GM21717 (cell line): Measurements from ENCODE around the gene AP1B1.
"Not testable (repeated sequence)": the region's sequence is repeated elsewhere in the genome, so short reads cannot be mapped to it uniquely, and the experiment has no call there.

Source experiments
- ATAC-seq: cut with Tn5 transposase; IDR thresholded peaks from one replicate; pipeline ENCODE4 v1.9.1; 2021; ENCODE audit warnings: mild to moderate bottlenecking, moderate library complexity; ENCODE audit not compliant: unreplicated experiment

AP1B1 gene

DNA sequence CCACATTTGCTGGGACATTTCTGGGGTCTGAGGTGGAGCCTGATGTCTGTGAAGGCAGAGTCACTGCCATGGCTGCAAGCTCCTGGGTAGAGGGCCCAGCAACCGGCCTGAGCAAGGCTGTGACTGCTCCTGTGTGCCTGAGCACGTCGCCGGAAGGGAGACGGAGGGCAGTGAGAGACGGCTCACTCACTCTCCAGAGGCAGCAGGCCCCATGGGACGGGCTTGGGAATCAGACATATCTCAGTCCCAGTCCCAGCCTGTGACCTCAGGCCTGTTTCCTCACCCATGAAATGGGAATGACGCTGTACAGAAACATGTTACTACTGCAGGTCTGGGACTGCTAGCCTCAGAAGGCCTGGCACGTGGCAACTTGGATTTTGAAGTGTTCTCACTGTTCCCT lies 36.5 kb downstream of the AP1B1 start:
- ATAC-seq = no peak

DNA sequence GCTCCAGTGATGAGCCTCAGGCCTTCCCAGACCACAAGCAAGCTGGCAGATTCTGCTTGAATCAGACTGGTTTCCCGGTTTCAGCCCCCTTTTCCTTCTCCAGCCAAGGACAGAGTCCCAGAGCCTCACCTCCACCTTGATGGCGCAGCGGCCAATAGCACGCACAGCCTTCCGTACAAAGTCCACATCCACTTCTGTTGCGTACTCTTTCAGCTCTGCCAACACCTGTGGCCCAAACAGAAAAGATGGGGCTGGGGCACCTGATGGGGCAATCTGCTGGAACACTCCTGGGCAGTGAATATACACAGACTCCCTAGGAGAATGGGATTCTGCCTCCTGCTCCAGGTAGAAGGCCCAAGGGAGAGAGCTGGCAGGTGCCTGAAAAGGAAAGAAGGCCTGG lies 37.3 kb downstream of the AP1B1 start:
- ATAC-seq = no peak

DNA sequence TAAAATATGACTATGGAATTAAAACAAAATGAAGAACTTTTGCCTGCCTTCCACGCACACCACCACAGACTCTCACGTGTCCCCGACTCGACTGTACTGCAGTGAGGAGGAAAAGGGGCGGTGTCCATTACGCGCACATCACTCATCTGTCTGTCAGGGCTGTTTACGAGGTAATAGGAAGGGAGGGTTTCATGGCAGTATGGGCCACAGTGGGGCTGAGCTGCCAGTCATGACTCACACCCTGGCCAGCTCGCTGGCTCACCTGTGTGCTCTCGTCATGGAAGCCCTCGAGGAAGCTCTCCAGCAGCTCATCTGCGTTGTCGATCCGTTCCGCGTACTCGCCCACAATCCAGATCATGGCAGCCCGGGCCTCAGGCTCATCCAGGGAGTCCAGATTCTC lies 39.4 kb downstream of the AP1B1 start:
- ATAC-seq = no peak

DNA sequence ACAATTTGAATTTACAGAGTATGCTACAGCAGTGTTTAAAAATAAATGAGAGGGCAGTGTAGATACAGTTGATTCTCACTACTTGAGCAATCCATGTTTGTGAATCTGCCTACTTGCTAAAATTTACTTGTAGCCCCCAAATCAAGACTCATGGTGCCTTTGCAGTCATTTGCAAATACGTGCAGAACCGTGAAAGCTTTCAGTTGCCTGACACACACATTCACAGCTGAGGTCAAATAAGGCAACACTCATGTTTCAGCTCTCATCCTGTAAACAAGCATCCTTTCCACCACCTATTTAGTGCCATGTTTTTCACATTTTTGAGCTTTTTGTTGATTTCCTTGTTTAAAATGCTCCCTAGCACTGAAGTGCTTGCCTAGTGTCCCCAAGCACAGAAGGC lies 40.3 kb downstream of the AP1B1 start:
- no peak for ATAC-seq

- no peak for ATAC-seq
These were observed 41.7 kb downstream of the AP1B1 start for GRCh38 chr22:29346659-29347058.

DNA sequence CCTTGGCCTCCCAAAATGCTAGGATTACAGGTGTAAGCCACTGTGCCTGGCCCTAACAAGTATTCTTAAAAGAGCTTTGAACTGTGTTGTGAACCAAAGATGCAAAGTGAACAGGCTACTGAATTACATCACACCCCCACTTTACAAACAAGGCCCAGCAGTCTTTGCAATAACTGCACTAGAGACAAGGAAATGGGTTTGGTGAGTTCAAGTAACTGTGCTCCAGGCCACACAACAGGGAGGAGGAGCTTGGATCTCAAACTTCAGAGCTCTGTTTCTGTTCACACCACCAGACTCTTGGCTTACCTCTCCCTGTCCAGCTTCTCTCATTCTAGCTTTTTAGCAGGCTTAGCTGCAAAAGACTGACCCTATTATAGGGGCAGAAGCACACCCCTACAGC lies 42.4 kb downstream of the AP1B1 start:
- ATAC-seq = no peak

DNA sequence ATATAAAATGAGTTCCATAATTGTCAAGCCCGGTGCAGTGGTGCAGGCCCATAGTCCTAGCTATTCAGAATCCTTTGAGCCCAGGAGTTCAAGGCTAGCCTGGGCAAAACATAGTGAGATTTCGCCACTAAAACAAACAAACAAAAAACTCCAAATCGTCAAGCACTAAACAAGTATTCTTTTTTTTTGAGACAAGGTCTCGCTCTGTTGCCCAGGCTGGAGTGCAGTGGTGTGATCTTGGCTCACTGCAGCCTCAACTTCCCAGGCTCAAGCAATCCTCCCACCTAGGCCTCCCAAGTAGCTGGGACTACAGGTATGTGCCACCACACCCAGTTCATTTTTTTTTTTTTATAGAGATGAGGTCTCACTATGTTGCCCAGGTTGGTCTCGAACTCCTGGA lies 43.5 kb downstream of the AP1B1 start:
- ATAC-seq = not testable (repeated sequence)

DNA sequence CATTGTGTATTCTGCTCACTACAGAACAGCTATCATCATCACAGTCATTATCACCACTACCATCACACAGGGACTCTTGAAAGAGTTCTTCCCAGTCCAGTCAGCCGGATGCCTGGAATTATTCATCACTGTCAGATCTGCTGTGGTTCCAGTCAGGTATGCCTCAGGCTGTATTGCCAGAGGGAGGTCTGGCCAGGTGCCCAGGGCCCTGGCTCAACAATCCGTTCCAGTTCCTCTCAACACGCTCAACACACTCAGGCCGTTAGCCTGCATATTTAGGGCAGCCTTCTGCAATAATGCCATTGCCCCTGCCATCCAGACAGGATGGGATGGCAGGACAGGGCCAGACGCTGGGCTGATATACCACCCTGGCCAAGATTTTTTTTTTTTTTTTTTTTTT lies 44.2 kb downstream of the AP1B1 start:
- no peak for ATAC-seq

DNA sequence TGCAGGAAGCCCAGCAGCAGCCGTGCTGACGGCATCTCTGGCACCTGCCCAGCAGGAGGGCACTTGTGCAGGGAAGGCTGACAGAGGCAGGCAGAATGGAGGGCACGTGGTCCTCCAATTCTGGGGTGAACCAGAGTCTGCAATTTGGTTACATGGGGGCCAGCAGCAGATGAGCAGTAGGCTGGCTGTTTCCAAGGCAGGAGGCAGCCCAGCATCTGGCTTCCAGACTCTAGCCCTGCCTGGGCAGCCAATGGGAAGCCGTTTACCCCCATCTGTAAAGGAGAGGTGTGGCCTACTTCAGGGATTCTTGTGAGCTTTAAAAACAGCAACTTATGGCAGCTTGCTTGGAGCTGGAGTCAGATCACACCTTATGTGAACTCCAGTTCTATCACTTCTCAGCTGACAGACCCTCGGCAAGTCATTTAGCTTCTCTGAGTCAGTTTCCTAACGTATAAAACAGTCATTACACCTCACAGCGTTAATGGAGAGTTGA lies 45.0 kb downstream of the AP1B1 start:
- ATAC-seq = no peak

- no peak for ATAC-seq
These were observed 45.6 kb downstream of the AP1B1 start for GRCh38 chr22:29342577-29343312.

DNA sequence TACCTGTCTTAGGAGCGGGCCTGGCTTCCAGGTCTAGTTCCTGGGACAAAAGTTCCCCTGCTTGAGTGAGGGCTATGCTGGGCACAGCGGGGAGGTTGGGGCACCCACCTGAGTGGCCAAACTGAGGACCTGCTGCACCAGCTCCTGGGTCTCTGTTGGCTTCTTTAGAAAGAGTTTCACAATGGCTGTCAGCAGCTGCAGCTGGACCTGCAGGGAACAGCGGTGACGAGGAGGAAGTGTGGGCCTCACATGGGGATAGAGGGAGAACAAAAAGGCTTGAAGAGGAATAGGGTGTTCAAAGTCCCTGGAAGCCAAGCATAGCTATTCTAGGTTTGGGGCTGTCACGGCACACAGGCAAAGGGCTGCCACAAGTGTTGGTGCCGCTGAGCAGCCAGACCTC lies 46.2 kb downstream of the AP1B1 start:
- ATAC-seq = no peak

DNA sequence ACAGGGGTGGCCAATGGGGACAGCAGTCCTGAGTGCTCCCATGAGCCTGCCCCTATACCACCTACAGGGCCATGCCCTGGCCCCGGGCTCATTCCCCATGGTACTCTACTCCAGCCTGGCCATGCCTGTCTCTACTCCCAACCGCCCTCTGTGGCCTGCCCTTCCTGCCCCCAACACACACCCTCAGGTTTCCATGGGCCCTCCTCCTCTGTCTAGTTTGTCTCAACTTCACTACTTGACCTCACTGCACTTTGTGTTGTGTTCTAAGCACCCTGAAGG lies 46.6 kb downstream of the AP1B1 start:
- no peak for ATAC-seq

DNA sequence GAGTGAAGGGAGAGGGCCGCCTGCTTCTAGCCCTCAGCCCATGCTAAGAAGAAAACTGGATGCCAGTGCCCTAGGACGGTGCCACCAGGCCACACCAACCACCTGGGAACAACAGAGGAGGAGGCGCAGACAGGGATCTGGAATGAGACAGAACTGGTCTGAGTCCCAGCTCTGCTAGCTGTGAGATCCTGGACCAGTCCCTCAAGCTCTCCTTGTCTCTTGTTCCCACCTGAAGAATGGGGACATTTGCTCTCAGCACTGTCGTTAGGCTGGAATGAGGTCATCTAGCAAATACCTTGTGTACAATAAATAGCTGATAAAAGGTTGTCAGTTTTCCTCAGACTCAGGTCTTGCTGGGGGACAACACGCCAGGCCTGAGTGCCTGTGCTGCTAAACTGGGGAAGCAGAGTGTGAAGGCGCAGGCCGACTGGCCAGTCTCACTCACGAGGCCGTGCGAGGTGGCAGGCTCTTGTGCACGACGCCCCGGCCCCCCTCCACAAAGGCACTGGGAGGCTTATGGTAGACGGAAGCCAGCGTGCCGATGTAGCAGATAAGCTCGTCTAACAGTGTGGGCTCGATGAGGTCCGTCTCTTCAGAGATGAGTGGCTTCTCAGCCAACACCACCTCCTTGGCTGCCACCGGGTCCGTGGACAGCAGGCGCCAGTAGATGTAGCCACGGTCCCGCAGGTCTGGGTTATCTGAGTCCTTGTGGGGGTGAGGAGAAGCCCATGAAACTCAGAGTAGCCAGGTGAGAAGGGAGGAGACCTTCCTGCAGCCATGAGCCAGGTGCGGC lies 47.1 kb downstream of the AP1B1 start:
- no peak for ATAC-seq

DNA sequence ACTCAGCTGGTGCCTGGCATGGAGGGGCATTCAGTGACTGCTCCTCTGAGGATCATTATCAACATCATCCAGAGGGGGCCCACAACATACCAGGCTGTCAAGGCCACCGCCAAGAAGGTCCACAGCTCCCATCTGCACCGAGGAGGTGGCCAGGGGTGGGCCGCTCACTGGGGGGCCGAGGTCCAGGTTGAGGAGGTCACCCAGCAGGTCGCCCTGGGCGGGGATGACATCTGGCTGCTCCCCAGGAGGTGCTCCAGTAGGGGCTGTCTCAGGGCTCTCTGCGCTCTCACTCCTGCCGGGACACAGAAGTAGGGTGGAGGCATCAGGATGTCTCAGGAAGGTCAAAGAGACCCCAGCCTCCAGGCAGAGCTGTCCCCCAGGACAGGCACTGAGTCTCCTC lies 47.8 kb downstream of the AP1B1 start:
- no peak for ATAC-seq

DNA sequence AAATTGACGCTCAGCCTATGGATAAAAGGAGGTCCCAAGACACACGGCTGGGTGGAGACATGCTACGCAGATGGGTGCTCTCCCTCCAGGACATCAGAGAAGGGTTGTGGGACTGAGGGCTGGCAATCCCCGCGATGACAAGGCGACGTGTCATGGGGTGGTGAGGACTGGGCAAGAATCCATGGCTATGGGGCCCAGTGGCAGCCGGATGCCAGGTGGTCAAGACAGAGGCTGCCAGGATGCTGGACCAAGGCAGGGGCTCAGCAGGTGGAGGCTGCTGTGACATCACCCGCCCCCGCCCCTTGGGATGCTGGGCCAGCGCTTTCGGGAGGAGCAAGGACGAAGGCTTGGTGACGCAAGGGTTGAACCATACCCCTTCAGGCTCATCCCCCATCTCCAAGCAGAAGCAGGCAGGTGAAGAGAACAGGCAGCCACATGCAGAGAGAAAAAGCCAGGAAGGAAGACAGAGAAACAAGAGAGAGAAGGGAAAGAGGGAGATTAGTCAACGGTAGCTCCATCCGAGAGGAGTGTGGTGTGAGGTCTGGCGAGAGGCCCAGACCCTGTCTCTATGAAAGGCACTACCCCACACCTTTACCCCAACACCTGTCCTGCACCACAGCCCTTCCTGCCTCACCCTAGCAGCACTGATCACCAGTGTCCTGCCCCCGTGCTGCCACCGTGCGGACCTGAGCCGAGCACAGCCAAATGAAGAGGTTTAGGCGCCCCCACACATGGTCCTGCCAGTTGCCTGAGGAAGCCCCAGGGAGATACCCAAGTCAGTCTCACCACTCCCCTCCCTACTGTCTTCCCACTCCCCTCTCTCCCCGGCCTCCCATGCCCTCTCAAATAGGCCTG lies 48.8 kb downstream of the AP1B1 start:
- no peak for ATAC-seq

DNA sequence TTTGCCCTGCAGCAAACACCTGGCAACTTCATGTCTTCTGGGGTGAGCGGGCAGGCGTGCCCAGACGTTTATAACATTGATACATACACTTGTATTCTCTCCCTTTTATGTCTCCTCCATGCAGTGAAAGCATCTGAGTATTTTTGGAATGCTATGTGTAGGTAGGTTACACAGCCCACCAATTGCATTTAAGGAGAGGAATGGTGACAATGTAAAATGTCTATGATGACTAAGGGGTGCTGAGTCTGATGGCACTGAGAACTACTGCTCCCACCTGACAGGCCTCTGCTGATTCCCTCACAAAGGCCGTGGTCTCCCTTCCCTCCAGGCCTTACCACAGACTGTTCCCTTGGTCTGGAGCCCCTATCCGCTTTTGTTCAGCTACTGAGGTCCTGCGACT lies 50.0 kb downstream of the AP1B1 start:
- ATAC-seq = no peak

DNA sequence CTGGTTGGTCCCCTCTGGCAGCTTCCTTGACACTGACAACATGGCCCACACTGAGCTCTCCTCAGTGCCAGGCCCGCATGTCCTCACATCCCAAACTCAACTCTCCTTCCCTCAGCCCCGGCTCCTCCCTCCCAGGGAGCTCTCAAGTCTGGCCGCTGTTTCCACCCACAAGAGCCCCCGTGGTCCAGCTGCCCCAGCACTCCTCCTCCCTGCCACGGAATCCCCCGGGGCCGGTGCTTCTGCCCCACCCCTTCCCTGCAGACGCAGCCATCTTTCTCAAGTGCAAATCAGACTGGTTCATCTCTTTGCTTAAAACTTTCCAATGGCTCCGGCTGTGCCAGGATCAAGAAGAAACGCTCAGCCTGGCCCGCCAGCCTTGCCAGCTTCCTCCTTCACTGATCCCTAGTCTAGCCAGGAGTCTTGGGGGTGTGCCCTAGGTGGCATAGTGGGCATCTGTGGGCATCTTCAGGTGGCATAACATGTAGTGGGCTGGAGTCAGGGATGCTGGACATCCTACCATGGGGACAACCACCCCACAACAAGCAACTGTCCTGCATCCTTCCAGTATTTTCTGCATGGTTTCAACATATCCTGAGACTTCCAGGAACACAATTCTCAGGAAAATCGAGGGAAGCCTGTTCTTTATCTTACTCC lies 50.6 kb downstream of the AP1B1 start:
- no peak for ATAC-seq

DNA sequence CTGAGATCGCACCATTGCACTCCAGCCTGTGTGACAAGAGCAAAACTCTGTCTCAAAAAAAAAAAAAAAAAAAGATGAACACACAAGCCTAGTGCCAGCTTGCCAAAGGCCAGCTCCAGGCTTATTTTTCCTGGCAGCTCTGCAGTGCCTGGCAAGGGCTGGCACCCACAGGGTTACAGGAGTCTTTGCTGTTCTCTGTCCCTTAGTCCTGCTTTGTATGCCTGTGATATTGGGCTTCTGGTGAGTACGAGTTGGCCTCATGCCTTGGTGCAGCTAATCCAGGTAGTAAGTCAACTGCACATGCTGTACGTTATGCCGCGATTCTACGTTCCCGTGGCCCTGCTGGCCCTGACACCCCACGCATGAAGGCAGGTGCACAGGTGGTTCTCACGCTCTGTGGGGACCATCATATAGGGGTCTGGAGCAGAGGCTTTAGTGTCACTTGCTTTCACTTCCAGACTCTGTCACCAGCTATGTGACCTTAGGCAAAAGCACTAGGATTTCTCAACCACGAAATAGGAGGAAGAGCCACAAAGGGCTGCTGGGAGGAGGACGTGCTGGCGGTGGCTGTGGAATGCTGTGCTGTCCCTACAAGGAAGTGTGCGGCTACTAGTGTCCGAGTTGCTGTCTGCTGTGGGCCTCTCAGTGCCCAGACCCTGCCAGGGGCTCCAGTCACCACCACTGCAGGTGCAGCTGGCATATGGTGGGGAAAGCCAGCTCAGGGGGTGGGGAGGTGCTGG lies 51.4 kb downstream of the AP1B1 start:
- no peak for ATAC-seq

GRCh38 chr22:29335656-29336055 lies 52.7 kb downstream of the AP1B1 start:
- ATAC-seq = no peak

GRCh38 chr22:29334696-29335344 lies 53.5 kb downstream of the AP1B1 start:
- no peak for ATAC-seq
